HG03108 (cell line): ENCODE measurements around the gene ANKDD1A.
A peak's percentile ranks its signal among the peaks of the same experiment; 100 is the strongest.

Source experiments
- ATAC-seq: cut with Tn5 transposase; IDR thresholded peaks from one replicate; pipeline ENCODE4 v1.9.1; 2021; ENCODE audit warnings: moderate library complexity; ENCODE audit not compliant: unreplicated experiment

ANKDD1A gene

GRCh38 chr15:64921711-64922110 lies 10.0 kb downstream of the ANKDD1A start:
- ATAC-seq = no peak

- no peak for ATAC-seq
Observed at GRCh38 chr15:64923546-64923945, 11.8 kb downstream of the ANKDD1A start.

GRCh38 chr15:64925335-64926330 lies 13.9 kb downstream of the ANKDD1A start:
- ATAC-seq = no peak

- ATAC-seq = no peak
Observed at GRCh38 chr15:64926661-64927060, 15.0 kb downstream of the ANKDD1A start.

GRCh38 chr15:64928626-64929220 lies 17.0 kb downstream of the ANKDD1A start:
- ATAC-seq = no peak

GRCh38 chr15:64930019-64930652 lies 18.4 kb downstream of the ANKDD1A start:
- peak; percentile 83 for ATAC-seq

- no peak for ATAC-seq
Observed at GRCh38 chr15:64930778-64931371, 19.2 kb downstream of the ANKDD1A start.

- ATAC-seq = no peak
Observed at GRCh38 chr15:64931381-64931780, 19.7 kb downstream of the ANKDD1A start.

GRCh38 chr15:64934023-64934422 lies 22.3 kb downstream of the ANKDD1A start:
- ATAC-seq = no peak

- ATAC-seq = no peak
Observed at GRCh38 chr15:64938192-64938591, 26.5 kb downstream of the ANKDD1A start.

- ATAC-seq = no peak
Observed at GRCh38 chr15:64942356-64942755, 30.7 kb downstream of the ANKDD1A start.

GRCh38 chr15:64943512-64944225 lies 32.0 kb downstream of the ANKDD1A start:
- no peak for ATAC-seq

GRCh38 chr15:64944961-64945360 lies 33.3 kb downstream of the ANKDD1A start:
- no peak for ATAC-seq

- no peak for ATAC-seq
Observed at GRCh38 chr15:64947211-64947610, 35.5 kb downstream of the ANKDD1A start.

- no peak for ATAC-seq
Observed at GRCh38 chr15:64948916-64949315, 37.2 kb downstream of the ANKDD1A start.

- ATAC-seq = no peak
Observed at GRCh38 chr15:64949383-64950186, 37.9 kb downstream of the ANKDD1A start.

- no peak for ATAC-seq
Observed at GRCh38 chr15:64950888-64951287, 39.2 kb downstream of the ANKDD1A start.

GRCh38 chr15:64951777-64952418 lies 40.2 kb downstream of the ANKDD1A start:
- ATAC-seq = no peak

GRCh38 chr15:64954395-64954794 lies 42.7 kb downstream of the ANKDD1A start:
- no peak for ATAC-seq
